ENCODE measurements around the gene ZNFX1.

DNA sequence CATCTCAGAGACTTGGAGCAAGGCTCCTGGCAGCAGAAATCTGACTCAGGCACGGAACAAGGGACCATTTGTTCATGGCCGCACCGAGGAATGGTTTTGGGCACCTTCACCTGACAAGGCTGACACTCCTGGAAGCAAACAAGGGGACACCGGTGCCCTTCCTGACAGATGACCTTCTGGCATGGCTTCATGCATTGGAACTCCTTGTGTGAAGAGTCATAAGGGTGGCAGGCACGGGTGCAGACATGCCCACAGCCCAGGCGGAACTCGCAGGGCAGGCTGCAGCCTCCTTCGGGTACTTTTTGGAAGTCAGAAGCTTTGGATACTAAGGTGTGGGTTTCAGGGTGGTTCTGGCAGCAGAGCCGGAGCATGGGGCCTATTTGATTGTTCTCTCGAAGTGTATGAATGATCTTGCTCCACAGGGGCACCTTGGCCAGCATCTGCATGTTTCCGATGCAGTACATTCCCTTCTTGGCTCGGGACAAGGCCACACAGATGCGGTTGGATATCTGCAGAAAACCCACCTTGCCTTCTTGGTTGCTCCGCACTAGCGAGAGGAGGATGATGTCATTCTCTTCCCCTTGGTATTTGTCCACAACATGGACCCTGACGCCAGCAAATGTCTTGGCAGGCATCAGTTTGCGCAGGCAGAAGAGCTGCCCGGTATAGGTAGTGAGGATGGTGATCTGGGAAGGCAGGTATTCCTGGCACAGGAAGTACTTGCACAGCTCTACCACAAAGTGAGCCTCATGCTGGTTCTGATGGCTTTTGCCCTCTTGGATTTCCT, 28.8 kb downstream of the ZNFX1 start:
- no peak for TF ChIP-seq POLR2A (IDR thresholded peaks at IDR 0.05)
- TF ChIP-seq, protein P1, sequence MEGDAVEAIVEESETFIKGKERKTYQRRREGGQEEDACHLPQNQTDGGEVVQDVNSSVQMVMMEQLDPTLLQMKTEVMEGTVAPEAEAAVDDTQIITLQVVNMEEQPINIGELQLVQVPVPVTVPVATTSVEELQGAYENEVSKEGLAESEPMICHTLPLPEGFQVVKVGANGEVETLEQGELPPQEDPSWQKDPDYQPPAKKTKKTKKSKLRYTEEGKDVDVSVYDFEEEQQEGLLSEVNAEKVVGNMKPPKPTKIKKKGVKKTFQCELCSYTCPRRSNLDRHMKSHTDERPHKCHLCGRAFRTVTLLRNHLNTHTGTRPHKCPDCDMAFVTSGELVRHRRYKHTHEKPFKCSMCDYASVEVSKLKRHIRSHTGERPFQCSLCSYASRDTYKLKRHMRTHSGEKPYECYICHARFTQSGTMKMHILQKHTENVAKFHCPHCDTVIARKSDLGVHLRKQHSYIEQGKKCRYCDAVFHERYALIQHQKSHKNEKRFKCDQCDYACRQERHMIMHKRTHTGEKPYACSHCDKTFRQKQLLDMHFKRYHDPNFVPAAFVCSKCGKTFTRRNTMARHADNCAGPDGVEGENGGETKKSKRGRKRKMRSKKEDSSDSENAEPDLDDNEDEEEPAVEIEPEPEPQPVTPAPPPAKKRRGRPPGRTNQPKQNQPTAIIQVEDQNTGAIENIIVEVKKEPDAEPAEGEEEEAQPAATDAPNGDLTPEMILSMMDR (IDR thresholded peaks at IDR 0.05) = no peak
